Activated CD4-positive, alpha-beta memory T cell treated with anti-CD3 and anti-CD28 coated beads, Interleukin-2, amount 10 ng/mL, durations not matched to agents 7 days and 5 days (primary cell): Measurements from ENCODE around the gene EVX1. TPM values are rescaled to one million over a fixed set of nuclear protein-coding genes. Genes with fewer than 3 reads are reported as not detected.

Experiments
- CTCF ChIA-PET: fragments of 350-600 bp; sonication (Branson Sonifier 250); formaldehyde crosslinking; loops from one replicate; lab custom pipeline; 2021; ENCODE audit warnings: antibody characterized with exemption, inconsistent platforms; lab: Charles Lee
- POLR2A ChIA-PET: fragments of 350-600 bp; sonication (Branson Sonifier 250); formaldehyde crosslinking; loops from one replicate; lab custom pipeline; 2021; ENCODE audit warnings: antibody characterized with exemption; lab: Charles Lee
- DNase-seq: peaks from one replicate; pipeline ENCODE4 v3.0.0-alpha.2; 2020
- H3K27ac Mint-ChIP-seq: one replicate; pipeline ENCODE4 v1.8.0; 2021; ENCODE audit warnings: mild to moderate bottlenecking, mixed read lengths
- H3K27me3 Mint-ChIP-seq: one replicate; pipeline ENCODE4 v1.8.0; 2021; ENCODE audit warnings: mixed read lengths
- H3K36me3 Mint-ChIP-seq: one replicate; pipeline ENCODE4 v1.8.0; 2021; ENCODE audit warnings: low read depth, mixed read lengths
- H3K4me1 Mint-ChIP-seq: one replicate; pipeline ENCODE4 v1.8.0; 2021; ENCODE audit warnings: mixed read lengths
- H3K4me3 Mint-ChIP-seq: one replicate; pipeline ENCODE4 v1.8.0; 2021; ENCODE audit warnings: mild to moderate bottlenecking, mixed read lengths
- H3K9me3 Mint-ChIP-seq: one replicate; pipeline ENCODE4 v1.8.0; 2021; ENCODE audit warnings: mixed read lengths
- total RNA-seq, 2 experiments: library from RNA; stranded (reverse); gene quantifications; one replicate each; pipeline ENCODE4 v1.2.3, GENCODE V29; 2021

The EVX1 gene
- not detected for total RNA-seq

DNA sequence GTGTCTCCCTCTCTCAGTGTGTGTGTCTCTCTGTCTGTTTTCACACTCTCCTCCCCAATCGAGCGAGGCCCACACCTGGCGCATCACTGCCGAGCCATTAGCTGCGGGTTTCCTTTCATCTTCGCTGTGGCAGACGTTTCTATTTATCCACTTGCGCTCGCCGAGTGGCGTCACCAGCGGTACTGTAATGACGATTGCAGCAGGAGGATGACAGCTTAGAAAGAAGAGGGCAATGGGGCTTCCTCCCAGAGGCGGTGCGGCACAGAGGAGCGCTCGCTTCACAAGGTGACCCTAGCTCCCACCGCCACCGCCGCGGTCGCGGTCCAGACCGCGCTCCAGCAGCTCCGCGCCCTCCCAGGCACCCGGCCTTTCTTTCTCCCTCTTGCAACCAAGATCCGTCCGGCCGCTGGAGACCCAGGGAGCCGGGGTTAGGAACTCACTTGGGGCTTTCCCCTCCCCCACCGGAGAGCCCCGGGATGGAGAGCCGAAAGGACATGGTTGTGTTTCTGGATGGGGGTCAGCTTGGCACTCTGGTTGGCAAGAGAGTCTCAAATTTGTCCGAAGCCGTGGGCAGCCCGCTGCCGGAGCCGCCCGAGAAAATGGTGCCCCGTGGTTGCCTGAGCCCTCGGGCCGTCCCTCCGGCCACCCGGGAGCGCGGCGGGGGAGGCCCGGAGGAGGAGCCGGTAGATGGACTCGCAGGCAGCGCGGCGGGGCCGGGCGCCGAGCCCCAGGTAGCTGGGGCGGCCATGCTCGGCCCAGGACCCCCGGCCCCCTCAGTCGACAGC is at the start of gene EVX1:
Gene EVX1 (plus strand): TSS at position 248 of the 785 bp plus-strand sequence. CDS start 229 bp downstream, at position 477.
- H3K4me1 Mint-ChIP-seq = peaks cover 10% of the 10 kb centered on the region
- ChIA-PET CTCF (interaction anchor here (1.4 kb wide), 1 partner anchor 47 kb away, joined by 4 read pairs; no protein-coding TSS in a partner anchor), POLR2A (interaction anchor here (0.8 to 1.2 kb wide), 3 partner anchors 19 to 1398 kb away, joined by 3 read pairs; no protein-coding TSS in a partner anchor)
- DNase-seq = no peak
- peak within 1 kb of the TSS; percentile 51 for H3K27ac Mint-ChIP-seq
- no peaks in the 10 kb centered on the region for H3K36me3 Mint-ChIP-seq
- peak within 1 kb of the TSS; percentile 28 for H3K4me3 Mint-ChIP-seq
- H3K27me3 Mint-ChIP-seq = peaks cover 84% of the 10 kb centered on the region
- no peaks in the 10 kb centered on the region for H3K9me3 Mint-ChIP-seq

DNA sequence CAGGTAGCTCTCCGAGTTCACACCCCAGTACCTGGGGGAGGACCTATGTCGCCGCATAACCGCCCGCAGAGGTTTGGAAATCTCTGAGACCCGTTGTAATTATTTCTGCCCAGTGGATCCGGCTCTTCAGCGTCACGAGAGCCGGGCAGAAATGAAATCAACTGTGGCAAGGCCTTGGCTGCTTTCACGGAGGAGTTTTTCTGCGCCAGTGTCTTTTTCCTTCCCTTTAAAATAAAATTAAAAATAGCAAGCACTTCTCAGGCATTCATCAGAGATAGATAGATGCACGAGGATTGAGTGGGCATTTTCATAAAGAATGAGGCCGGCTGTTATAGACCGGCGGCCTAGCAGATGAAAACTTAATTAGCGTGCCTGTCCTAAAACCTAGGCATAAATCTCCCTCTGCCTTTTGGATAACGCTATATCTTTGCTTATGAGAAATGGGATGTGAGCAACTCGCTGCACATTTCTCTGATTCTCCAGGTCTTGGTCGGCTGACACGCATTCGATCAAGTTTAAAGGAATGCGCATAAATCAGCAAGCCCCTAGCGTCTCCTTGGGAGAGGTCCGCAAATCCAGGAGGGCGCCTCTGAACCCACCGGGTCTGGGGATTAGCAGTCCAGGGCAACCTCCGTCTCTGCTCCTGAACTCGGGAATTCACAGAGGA is 49.1 kb upstream of the EVX1 start:
- Mint-ChIP-seq H3K4me1 (peaks cover 22% of the 10 kb centered on the region), H3K36me3 (no peaks in the 10 kb centered on the region), H3K9me3 (no peaks in the 10 kb centered on the region), H3K27me3 (peaks cover 89% of the 10 kb centered on the region), H3K27ac (no peak overlapping the region), H3K4me3 (no peak overlapping the region)
- ChIA-PET CTCF (no interaction called here), POLR2A (no interaction called here)
- DNase-seq = no peak

DNA sequence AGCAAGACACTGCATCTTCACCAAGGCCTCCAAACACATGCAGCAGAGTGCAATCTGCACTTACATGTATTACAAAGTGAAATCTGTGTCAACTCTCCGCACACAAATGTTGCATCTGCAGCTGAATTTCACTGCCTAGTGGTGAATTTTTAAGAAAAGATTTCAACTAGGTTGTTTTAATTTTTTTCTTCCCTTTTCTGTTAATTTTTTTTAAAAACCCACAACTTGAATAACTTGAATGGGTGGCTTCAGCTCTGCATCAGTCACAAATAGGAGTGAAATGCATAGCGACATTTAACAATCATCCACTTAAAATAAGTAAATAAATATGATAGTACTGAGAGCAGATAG is 48.6 kb upstream of the EVX1 start:
- H3K9me3 Mint-ChIP-seq = no peaks in the 10 kb centered on the region
- POLR2A ChIA-PET = no interaction called here
- CTCF ChIA-PET = interaction anchor here (2.8 kb wide), 1 partner anchor 15 kb away, joined by 17 read pairs; no protein-coding TSS in a partner anchor
- peaks cover 20% of the 10 kb centered on the region for H3K4me1 Mint-ChIP-seq
- no peak overlapping the region for H3K27ac Mint-ChIP-seq
- H3K27me3 Mint-ChIP-seq = peaks cover 89% of the 10 kb centered on the region
- no peak for DNase-seq
- no peak overlapping the region for H3K4me3 Mint-ChIP-seq
- H3K36me3 Mint-ChIP-seq = no peaks in the 10 kb centered on the region

DNA sequence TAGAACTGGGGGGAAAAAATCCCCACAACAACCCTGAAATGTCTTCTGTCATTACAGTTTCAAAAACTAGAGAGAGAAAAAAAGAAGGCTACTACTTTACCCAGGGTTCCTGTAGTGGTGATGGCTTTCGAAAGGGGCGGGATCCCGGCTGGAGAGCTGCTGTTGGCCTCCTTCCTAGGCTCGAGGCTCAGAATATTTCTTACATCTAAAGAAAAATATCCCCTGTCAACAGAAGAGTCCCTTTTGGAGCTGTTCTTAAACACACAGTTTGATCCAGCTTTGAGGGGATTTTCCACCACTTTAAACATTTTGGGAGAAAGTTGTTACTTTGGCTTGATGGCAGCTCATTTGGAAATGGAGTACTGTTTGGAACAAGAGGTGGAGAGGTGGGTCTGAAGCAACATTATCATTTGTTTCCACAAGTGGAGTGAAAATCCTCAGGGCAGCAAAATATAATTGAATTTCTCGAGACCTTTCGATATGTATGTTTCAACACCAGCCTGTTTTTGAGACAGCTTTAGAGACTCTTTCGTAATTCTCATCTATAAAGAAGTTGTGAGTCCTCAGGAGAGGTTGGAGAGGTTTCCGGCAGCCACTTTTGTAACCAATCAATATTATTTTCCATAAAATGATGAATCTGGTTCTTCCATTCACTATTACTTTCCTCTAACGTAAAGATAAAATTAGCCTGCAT is 47.8 kb upstream of the EVX1 start:
- CTCF ChIA-PET = interaction anchor here (1.5 to 2.8 kb wide), 10 partner anchors 9 to 902 kb away, joined by 5 to 26 read pairs (median 10); partner anchors contain the start of gene HOXA11

DNA sequence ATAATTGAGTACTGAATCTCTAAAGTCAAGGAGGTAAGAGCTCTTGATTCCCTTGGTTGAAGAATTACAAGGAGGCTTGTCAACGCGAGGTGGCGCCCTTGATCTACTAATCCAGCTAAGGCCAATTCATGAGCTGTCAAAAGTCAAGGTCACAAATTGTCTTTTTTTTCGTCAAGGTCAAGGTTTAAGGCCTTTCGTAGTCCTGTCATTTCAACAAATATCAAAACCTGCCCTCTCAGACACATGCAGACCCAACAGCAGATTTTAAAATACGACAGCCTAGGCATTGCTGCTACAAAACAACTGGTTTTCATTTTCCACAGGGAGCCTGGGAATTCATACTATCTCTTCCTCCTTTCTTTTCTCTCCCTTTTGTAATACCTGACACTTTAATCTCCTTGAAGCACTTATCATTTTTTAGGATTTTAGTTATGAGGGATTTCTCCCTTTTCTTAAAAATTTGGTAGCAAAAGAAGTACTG is 46.3 kb upstream of the EVX1 start:
- CTCF ChIA-PET = interaction anchor here (0.5 to 2.8 kb wide), 48 partner anchors 8 to 901 kb away, joined by 3 to 26 read pairs (median 4); partner anchors contain the start of genes EVX1 and HOXA11
- POLR2A ChIA-PET = no interaction called here
- H3K27ac Mint-ChIP-seq = no peak overlapping the region
- H3K27me3 Mint-ChIP-seq = peaks cover 82% of the 10 kb centered on the region
- peak; percentile 81 for DNase-seq
- H3K9me3 Mint-ChIP-seq = no peaks in the 10 kb centered on the region
- no peak overlapping the region for H3K4me3 Mint-ChIP-seq
- H3K4me1 Mint-ChIP-seq = peaks cover 28% of the 10 kb centered on the region
- no peaks in the 10 kb centered on the region for H3K36me3 Mint-ChIP-seq

More for the DNA sequence above, 47.8 kb upstream of the EVX1 start:
- POLR2A ChIA-PET = interaction anchor here (0.8 kb wide), 1 partner anchor 32 kb away, joined by 3 read pairs; no protein-coding TSS in a partner anchor
- Mint-ChIP-seq H3K4me3 (no peak overlapping the region), H3K27ac (no peak overlapping the region), H3K9me3 (no peaks in the 10 kb centered on the region), H3K36me3 (no peaks in the 10 kb centered on the region), H3K27me3 (peaks cover 85% of the 10 kb centered on the region), H3K4me1 (peaks cover 17% of the 10 kb centered on the region)
- DNase-seq = no peak

DNA sequence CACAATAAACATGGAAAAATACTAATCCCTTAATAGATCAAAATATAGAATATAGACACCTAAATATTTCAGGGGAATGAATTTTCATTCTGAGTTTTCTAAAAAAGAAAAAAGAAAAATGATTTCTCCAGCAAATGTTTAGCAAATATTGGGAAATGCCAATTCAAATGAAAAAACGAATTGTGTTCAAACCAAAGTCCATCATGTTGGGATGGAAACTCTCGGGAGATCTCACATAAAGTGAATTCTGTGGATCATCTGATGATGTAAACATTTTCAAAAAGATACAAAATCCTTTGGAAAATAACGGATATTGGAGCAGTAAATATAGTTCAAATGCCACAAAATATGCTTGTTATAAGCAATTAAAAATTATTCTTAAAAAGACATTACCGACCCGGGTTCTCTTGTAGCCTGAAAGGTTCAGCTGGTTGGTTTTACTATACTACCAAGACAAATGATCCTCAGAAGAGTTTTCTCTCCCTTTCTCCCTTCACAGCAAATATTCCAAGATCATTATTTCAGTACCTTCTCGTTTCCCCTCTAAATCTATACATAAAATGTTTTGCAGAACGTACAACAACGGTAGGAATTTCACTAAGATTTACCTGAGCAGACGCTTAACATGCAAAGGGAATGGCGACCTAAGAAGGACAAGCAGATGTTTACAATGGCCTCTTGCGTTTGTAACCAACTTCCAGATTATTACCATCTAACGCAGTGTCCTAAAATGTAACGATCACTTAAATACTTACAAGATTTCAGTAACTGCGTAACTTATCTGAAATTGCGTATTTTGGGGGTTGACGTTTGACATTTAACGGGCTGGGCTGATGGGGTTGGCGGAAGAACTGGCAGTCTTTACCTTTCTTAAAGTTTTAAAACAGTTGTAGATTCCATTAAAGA is 45.2 kb upstream of the EVX1 start:
- Mint-ChIP-seq H3K4me3 (no peak overlapping the region), H3K27ac (no peak overlapping the region), H3K4me1 (peaks cover 34% of the 10 kb centered on the region), H3K9me3 (no peaks in the 10 kb centered on the region), H3K36me3 (no peaks in the 10 kb centered on the region), H3K27me3 (peaks cover 83% of the 10 kb centered on the region)
- ChIA-PET CTCF (no interaction called here), POLR2A (no interaction called here)
- no peak for DNase-seq

DNA sequence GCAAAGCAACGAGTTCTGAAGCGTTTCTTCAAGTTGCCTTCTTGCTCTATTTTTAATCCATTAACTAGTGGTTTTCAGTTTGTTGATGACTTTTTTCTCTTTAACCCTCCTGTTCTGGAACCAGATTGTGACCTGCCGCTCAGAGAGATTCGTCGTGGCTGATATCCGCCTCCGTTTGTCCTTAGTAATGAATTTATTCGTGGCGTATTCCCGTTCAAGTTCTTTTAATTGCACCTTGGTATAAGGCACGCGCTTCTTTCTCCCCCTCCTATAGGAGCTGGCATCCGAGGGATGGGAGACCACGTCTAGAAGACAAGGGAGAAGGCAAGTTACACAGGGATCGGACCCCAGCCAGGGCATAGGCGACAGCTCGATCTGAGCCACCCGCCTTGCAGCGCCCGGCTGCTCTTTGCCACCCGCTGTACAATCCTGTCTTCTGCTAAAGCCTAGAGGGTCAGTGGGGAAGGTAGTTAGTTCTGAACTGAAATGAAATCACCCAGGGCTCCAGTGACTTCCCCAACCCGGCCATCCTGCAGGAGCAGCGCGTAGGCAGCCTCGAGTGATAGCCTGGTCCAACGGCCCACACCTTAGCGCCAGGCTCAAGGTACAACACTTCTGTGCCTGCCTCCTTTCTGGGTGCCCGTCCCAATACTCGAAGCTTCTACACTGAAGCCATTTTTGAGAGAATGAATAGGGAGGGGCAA is 44.3 kb upstream of the EVX1 start:
- H3K4me3 Mint-ChIP-seq = peak overlapping the region; percentile 1
- DNase-seq = no peak
- no peaks in the 10 kb centered on the region for H3K9me3 Mint-ChIP-seq
- POLR2A ChIA-PET = interaction anchor here (1.3 kb wide), 1 partner anchor 21 kb away, joined by 3 read pairs; no protein-coding TSS in a partner anchor
- no peaks in the 10 kb centered on the region for H3K36me3 Mint-ChIP-seq
- H3K27me3 Mint-ChIP-seq = peaks cover 83% of the 10 kb centered on the region
- peaks cover 34% of the 10 kb centered on the region for H3K4me1 Mint-ChIP-seq
- H3K27ac Mint-ChIP-seq = no peak overlapping the region
- CTCF ChIA-PET = interaction anchor here (0.9 to 1.2 kb wide), 2 partner anchors 14 to 37 kb away, joined by 4 read pairs; partner anchors contain the start of gene HOXA11

DNA sequence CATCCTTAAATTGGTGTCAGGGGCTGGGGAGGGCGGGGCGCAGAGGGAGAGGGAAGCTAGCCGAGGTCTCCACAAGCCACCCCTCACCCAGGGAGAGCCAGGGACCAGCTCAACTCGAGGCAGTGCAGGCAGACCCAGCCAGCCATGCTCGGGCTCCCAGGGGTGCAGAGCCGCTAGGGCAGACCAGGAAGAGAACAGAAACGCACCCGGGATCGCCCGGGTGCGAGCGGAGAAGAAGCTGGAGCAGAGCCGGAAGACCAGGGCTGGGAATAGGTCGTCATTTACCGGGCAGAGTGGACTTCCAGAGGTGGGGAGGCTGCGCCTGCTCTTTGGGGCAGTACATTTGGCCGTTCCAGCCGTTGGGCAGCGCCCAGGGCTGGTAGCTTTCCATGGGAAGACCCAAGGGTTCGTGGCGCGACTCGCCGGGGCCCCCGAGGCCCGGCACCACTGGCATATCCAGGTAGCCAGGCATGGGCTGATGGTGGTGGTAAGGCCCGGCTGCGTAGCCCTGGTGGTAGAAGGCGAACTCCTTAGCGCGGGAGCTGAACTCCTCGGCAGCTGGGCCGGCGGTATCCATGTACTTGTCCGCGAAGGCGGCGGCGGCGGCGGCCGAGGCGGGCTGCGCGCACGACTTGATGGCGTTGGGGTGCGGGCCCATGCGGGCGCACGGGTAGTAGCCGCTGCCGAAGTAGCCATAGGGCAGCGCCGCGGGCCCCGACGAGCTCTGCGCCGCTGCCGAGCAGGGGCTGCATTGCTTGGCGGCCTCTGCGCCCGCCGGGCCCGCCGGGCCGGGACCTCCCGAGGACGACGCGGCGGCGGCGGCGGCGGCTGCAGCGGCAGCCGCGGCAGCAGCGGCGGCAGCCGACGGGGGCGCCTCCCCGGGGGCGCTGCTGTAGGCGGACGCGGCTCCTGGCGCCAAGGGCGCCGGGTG is 43.5 kb upstream of the EVX1 start:
- Mint-ChIP-seq H3K4me1 (peaks cover 32% of the 10 kb centered on the region), H3K36me3 (no peaks in the 10 kb centered on the region), H3K9me3 (no peaks in the 10 kb centered on the region), H3K27ac (no peak overlapping the region), H3K4me3 (peak overlapping the region; percentile 17), H3K27me3 (peaks cover 83% of the 10 kb centered on the region)
- no peak for DNase-seq
- POLR2A ChIA-PET = interaction anchor here (1.3 kb wide), 1 partner anchor 20 kb away, joined by 3 read pairs; no protein-coding TSS in a partner anchor
- CTCF ChIA-PET = interaction anchor here (0.8 to 1.2 kb wide), 3 partner anchors 12 to 38 kb away, joined by 4 read pairs; partner anchors contain the start of gene HOXA11

DNA sequence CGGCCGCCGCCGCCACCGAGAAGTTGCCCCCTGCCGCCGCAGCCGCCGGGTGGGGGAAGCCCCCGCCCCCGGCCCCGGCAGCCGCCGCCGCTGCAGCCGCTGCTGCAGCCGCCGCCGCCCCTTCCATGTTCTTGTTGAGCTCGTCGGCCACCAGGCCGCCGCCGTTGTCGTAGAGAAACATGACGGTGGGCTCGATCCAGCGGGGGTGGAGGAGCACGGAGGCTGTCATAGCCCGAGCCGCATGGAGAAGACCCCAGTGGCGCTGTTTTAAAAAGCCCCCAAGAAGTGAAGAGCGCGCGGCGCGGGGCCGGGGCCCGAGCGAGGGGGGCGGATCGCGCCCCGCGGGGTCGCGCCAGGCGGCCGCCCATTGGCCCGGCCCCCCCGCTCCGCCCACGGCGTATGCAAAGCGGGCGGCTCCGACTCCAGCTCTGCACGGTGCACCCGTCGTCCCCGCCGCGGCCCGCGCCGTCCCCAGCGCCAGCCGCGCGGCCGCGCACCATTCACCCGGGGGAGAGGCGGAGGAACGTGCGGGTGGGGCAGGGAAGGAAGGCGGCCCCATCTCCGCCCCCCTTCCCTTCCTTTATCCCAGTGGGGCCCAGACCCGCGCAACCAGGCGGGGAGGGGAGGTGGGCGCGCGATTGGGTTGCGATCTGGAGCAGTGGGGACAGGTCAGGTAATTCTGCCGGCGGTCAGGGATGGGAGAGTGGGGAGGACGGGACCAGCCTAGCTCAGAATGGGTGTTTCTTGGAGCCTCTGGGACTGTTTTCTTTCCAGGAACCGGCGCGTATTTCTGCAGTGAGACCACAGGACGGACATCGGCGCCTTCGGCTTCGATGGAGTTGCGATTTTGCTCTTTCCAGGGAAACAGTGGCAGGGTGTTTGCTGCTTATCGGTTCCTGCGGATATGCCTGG is 42.5 kb upstream of the EVX1 start, which contains the start of gene HOXA13:
Gene HOXA13 (minus strand): TSS at position 243 of the 912 bp plus-strand sequence. CDS start 14 bp downstream, at position 229.
- peaks cover 32% of the 10 kb centered on the region for H3K4me1 Mint-ChIP-seq
- no peaks in the 10 kb centered on the region for H3K9me3 Mint-ChIP-seq
- no peak for DNase-seq
- H3K27ac Mint-ChIP-seq = peak within 1 kb of the TSS; percentile 21
- CTCF ChIA-PET = interaction anchor here (0.8 kb wide), 1 partner anchor 11 kb away, joined by 4 read pairs; no protein-coding TSS in a partner anchor
- H3K4me3 Mint-ChIP-seq = peak within 1 kb of the TSS; percentile 50
- POLR2A ChIA-PET = interaction anchor here (1.3 kb wide), 1 partner anchor 19 kb away, joined by 3 read pairs; no protein-coding TSS in a partner anchor
- H3K36me3 Mint-ChIP-seq = no peaks in the 10 kb centered on the region
- H3K27me3 Mint-ChIP-seq = peaks cover 84% of the 10 kb centered on the region
